ENCODE measurements around the gene PTCH1. TPM values are rescaled to one million over a fixed set of nuclear protein-coding genes. Genes with fewer than 3 reads are reported as not detected.

PTCH1 gene
- total RNA-seq, 1 experiment from 2014 or later = 15.2 TPM

- no peak overlapping the region for H3K4me3 ChIP-seq (replicated peaks in 1 of 2; ENCODE audit: low read depth in 1 of 2, low read length in 2 of 2)
- H4K20me1 ChIP-seq (ENCODE audit: insufficient read depth) = no peaks in the 10 kb centered on the region
- BruUV-seq (replicated peaks) = no TSS peak
- no peak for TF ChIP-seq ELF1 (IDR thresholded peaks at IDR 0.05; ENCODE audit: borderline replicate concordance, low read depth)
- TF ChIP-seq MAX (IDR thresholded peaks at IDR 0.05) = no peak
- no peak for TF ChIP-seq EGR1 (IDR thresholded peaks at IDR 0.05; ENCODE audit: low read depth)
- no peak for TF ChIP-seq CBX3 (IDR thresholded peaks at IDR 0.05; ENCODE audit: low read depth)
- no peak for TF ChIP-seq POLR2AphosphoS5 (IDR thresholded peaks at IDR 0.05; ENCODE audit: low read depth, low read length)
- no peak for TF ChIP-seq REST (IDR thresholded peaks at IDR 0.05; ENCODE audit: low read depth)
- ChIA-PET CTCF (no interaction called here), RAD21 (ENCODE audit: low non-redundant PET in 1 of 2, low total read pairs in 2 of 2, uncharacterized antibody in 2 of 2, unreplicated experiment in 2 of 2) (no interaction called here), POLR2A (no interaction called here)
- no peaks in the 10 kb centered on the region for H3K9me2 ChIP-seq (ENCODE audit: insufficient read depth)
- DNase-seq (ENCODE audit: low read depth, low spot score) (no peak), ATAC-seq (no peak)
- H3K4me1 ChIP-seq (ENCODE audit: control insufficient read depth in 1 of 2, insufficient read depth in 2 of 2, low read length in 2 of 2) = no peaks in the 10 kb centered on the region
- no peaks in the 10 kb centered on the region for H3K79me2 ChIP-seq (ENCODE audit: insufficient read depth, low read length)
- peaks cover 0 to 4% of the 10 kb centered on the region in 2 experiments; a peak in 2 of 4 replicates for H3K36me3 ChIP-seq (ENCODE audit: control insufficient read depth in 1 of 2, insufficient read depth in 2 of 2, low read length in 2 of 2)
- no peak overlapping the region for H2AFZ ChIP-seq (ENCODE audit: low read depth, low read length, poor library complexity, severe bottlenecking)
- no peaks in the 10 kb centered on the region for H3K27me3 ChIP-seq (ENCODE audit: insufficient read depth, low read length)
- no peak overlapping the region for H3K4me2 ChIP-seq (ENCODE audit: low read length)
- intact Hi-C loops (cut with micrococcal nuclease) = no loop called here
- H3K9me3 ChIP-seq (ENCODE audit: control insufficient read depth in 1 of 2, insufficient read depth in 1 of 2, low read depth in 1 of 2, low read length in 2 of 2) = no peaks in the 10 kb centered on the region
- H3K27ac ChIP-seq (ENCODE audit: low read depth, low read length) = no peak overlapping the region
- H3K9ac ChIP-seq (ENCODE audit: low read length) = no peak overlapping the region
Measured at GRCh38 chr9:95483431-95483830, 33.3 kb downstream of the PTCH1 start.

- H3K79me2 ChIP-seq (ENCODE audit: insufficient read depth, low read length) = no peaks in the 10 kb centered on the region
- no peaks in the 10 kb centered on the region for H4K20me1 ChIP-seq (ENCODE audit: insufficient read depth)
- H3K27me3 ChIP-seq (ENCODE audit: insufficient read depth, low read length) = no peaks in the 10 kb centered on the region
- no peak for DNase-seq (ENCODE audit: low read depth, low spot score)
- H2AFZ ChIP-seq (ENCODE audit: low read depth, low read length, poor library complexity, severe bottlenecking) = no peak overlapping the region
- H3K9me3 ChIP-seq (ENCODE audit: control insufficient read depth in 1 of 2, insufficient read depth in 1 of 2, low read depth in 1 of 2, low read length in 2 of 2) = no peaks in the 10 kb centered on the region
- intact Hi-C loops (cut with micrococcal nuclease) = no loop called here
- H3K4me3 ChIP-seq (replicated peaks in 1 of 2; ENCODE audit: low read depth in 1 of 2, low read length in 2 of 2) = no peak overlapping the region
- ChIA-PET CTCF (no interaction called here), POLR2A (no interaction called here), RAD21 (ENCODE audit: low non-redundant PET in 1 of 2, low total read pairs in 2 of 2, uncharacterized antibody in 2 of 2, unreplicated experiment in 2 of 2) (no interaction called here)
- H3K36me3 ChIP-seq (ENCODE audit: control insufficient read depth in 1 of 2, insufficient read depth in 2 of 2, low read length in 2 of 2) = peaks cover 0 to 4% of the 10 kb centered on the region in 2 experiments; a peak in 2 of 4 replicates
- H3K4me1 ChIP-seq (ENCODE audit: control insufficient read depth in 1 of 2, insufficient read depth in 2 of 2, low read length in 2 of 2) = no peaks in the 10 kb centered on the region
- no peak overlapping the region for H3K4me2 ChIP-seq (ENCODE audit: low read length)
- no peak for ATAC-seq
- no peak overlapping the region for H3K9ac ChIP-seq (ENCODE audit: low read length)
- BruUV-seq (replicated peaks) = no TSS peak
- no peak overlapping the region for H3K27ac ChIP-seq (ENCODE audit: low read depth, low read length)
- H3K9me2 ChIP-seq (ENCODE audit: insufficient read depth) = no peaks in the 10 kb centered on the region
- TF ChIP-seq SIN3A (IDR thresholded peaks at IDR 0.05; ENCODE audit: low read depth) (no peak), ZNF274 (IDR thresholded peaks at IDR 0.05; ENCODE audit: low read depth, low read length) (no peak), JUND (IDR thresholded peaks at IDR 0.05) (no peak), ATF3 (IDR thresholded peaks at IDR 0.05) (no peak), FOSL1 (IDR thresholded peaks at IDR 0.05; ENCODE audit: low read depth) (no peak), MAX (IDR thresholded peaks at IDR 0.05) (no peak), POLR2A (IDR thresholded peaks at IDR 0.05; ENCODE audit: borderline replicate concordance, extremely low read depth, insufficient read depth, insufficient read length) (no peak), CEBPB (IDR thresholded peaks at IDR 0.05; ENCODE audit: low read depth) (no peak), SRF (IDR thresholded peaks at IDR 0.05; ENCODE audit: low read depth) (no peak)
- TF ChIP-seq, protein P1, sequence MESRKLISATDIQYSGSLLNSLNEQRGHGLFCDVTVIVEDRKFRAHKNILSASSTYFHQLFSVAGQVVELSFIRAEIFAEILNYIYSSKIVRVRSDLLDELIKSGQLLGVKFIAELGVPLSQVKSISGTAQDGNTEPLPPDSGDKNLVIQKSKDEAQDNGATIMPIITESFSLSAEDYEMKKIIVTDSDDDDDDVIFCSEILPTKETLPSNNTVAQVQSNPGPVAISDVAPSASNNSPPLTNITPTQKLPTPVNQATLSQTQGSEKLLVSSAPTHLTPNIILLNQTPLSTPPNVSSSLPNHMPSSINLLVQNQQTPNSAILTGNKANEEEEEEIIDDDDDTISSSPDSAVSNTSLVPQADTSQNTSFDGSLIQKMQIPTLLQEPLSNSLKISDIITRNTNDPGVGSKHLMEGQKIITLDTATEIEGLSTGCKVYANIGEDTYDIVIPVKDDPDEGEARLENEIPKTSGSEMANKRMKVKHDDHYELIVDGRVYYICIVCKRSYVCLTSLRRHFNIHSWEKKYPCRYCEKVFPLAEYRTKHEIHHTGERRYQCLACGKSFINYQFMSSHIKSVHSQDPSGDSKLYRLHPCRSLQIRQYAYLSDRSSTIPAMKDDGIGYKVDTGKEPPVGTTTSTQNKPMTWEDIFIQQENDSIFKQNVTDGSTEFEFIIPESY (IDR thresholded peaks at IDR 0.05; ENCODE audit: extremely low read depth, insufficient replicate concordance, low read length) = no peak
Measured at GRCh38 chr9:95482621-95483020, 34.1 kb downstream of the PTCH1 start.

All from HCT116 (cell line).